ENCODE measurements around the gene INO80B. TPM values are rescaled to one million over a fixed set of nuclear protein-coding genes. Genes with fewer than 3 reads are reported as not detected.

The INO80B gene
- total and polyA plus RNA-seq, 2 of the 8 experiments (the other 6 are each of a cell fraction or from before 2014, with no cell fraction given), result 3.9 to 18.5 TPM

GRCh38 chr2:74425523-74425922 lies 29.4 kb upstream of the INO80B start (continued):
- TF ChIP-seq CTCF (IDR thresholded peaks at IDR 0.05; ENCODE audit: control extremely low read depth in 1 of 3, insufficient read depth in 1 of 3, low read depth in 1 of 3, low read length in 3 of 3), result no peak
